ENCODE measurements around the gene DNAJB8. TPM values are rescaled to one million over a fixed set of nuclear protein-coding genes. Genes with fewer than 3 reads are reported as not detected.

DNAJB8 gene
- total RNA-seq, 2 experiments from 2014 or later = not detected

DNA sequence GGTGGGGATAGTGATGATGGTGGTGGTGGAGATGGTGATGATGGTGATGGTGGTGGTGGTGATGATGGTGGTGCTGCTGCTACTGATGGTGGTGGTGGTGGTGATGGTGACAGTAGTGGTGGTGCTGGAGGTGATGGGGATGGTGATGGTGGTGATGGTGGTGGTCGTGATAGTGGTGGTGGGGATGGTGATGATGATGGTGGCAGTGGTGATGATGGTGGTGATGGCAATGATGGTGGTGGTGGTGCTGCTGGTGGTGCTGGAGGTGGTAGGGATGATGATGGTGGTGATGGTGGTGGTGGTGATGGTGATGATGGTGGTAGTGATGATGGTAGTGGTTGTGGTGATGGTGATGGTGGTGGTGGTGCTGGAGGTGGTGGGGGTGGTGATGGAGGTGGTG is 21.3 kb downstream of the DNAJB8 start:
- CTCF ChIA-PET (ENCODE audit: unreplicated experiment) = no interaction called here

GRCh38 chr3:128443771-128444170 is 22.9 kb downstream of the DNAJB8 start:
- Histone ChIP-seq H3K27ac (ENCODE audit: low read depth, low read length, poor library complexity, severe bottlenecking) (no peak overlapping the region), H4K20me1 (ENCODE audit: insufficient read depth, low read length) (no peaks in the 10 kb centered on the region), H3K79me2 (ENCODE audit: insufficient read depth, low read depth, low read length) (no peaks in the 10 kb centered on the region), H3K4me3 (ENCODE audit: low read depth, low read length, poor library complexity, severe bottlenecking) (no peak overlapping the region), H3K36me3 (ENCODE audit: insufficient read depth, low read length) (no peaks in the 10 kb centered on the region), H3K4me2 (ENCODE audit: low read length) (no peak overlapping the region), H3K9me3 (ENCODE audit: low read length) (no peaks in the 10 kb centered on the region), H2AFZ (ENCODE audit: low read length) (no peak overlapping the region), H3K9me2 (ENCODE audit: insufficient read depth, low read length) (no peaks in the 10 kb centered on the region), H3K4me1 (ENCODE audit: insufficient read depth, low read length, poor library complexity, severe bottlenecking) (peaks cover 8% of the 10 kb centered on the region)
- CTCF ChIA-PET (ENCODE audit: unreplicated experiment) = no interaction called here
- TF ChIP-seq, protein P1, sequence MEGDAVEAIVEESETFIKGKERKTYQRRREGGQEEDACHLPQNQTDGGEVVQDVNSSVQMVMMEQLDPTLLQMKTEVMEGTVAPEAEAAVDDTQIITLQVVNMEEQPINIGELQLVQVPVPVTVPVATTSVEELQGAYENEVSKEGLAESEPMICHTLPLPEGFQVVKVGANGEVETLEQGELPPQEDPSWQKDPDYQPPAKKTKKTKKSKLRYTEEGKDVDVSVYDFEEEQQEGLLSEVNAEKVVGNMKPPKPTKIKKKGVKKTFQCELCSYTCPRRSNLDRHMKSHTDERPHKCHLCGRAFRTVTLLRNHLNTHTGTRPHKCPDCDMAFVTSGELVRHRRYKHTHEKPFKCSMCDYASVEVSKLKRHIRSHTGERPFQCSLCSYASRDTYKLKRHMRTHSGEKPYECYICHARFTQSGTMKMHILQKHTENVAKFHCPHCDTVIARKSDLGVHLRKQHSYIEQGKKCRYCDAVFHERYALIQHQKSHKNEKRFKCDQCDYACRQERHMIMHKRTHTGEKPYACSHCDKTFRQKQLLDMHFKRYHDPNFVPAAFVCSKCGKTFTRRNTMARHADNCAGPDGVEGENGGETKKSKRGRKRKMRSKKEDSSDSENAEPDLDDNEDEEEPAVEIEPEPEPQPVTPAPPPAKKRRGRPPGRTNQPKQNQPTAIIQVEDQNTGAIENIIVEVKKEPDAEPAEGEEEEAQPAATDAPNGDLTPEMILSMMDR (conservative IDR thresholded peaks at IDR 0.05; ENCODE audit: low read length) = no peak
- no peak for TF ChIP-seq EZH2phosphoT487 (IDR thresholded peaks at IDR 0.05; ENCODE audit: borderline replicate concordance, low read depth, low read length)
- no TSS peak for BruUV-seq (replicated peaks)
- intact Hi-C loops (cut with micrococcal nuclease; ENCODE audit: unreplicated experiment) = no loop called here
- DNase-seq (ENCODE audit: low spot score) = no peak
- POLR2A ChIA-PET = no interaction called here

More for the DNA sequence above, 21.3 kb downstream of the DNAJB8 start:
- H3K4me3 ChIP-seq (ENCODE audit: low read depth, low read length, poor library complexity, severe bottlenecking) = no peak overlapping the region
- no peaks in the 10 kb centered on the region for H3K9me3 ChIP-seq (ENCODE audit: low read length)
- H3K9me2 ChIP-seq (ENCODE audit: insufficient read depth, low read length) = no peaks in the 10 kb centered on the region
- H3K4me1 ChIP-seq (ENCODE audit: insufficient read depth, low read length, poor library complexity, severe bottlenecking) = peaks cover 9% of the 10 kb centered on the region
- POLR2A ChIA-PET = no interaction called here
- intact Hi-C loops (cut with micrococcal nuclease; ENCODE audit: unreplicated experiment) = no loop called here
- H3K27ac ChIP-seq (ENCODE audit: low read depth, low read length, poor library complexity, severe bottlenecking) = no peak overlapping the region
- no peak overlapping the region for H2AFZ ChIP-seq (ENCODE audit: low read length)
- no TSS peak for BruUV-seq (replicated peaks)
- H3K4me2 ChIP-seq (ENCODE audit: low read length) = no peak overlapping the region
- no peaks in the 10 kb centered on the region for H3K79me2 ChIP-seq (ENCODE audit: insufficient read depth, low read depth, low read length)
- no peak for DNase-seq (ENCODE audit: low spot score)
- H3K36me3 ChIP-seq (ENCODE audit: insufficient read depth, low read length) = no peaks in the 10 kb centered on the region
- TF ChIP-seq, protein P1 (conservative IDR thresholded peaks at IDR 0.05; ENCODE audit: low read length) = no peak
- TF ChIP-seq EZH2phosphoT487 (IDR thresholded peaks at IDR 0.05; ENCODE audit: borderline replicate concordance, low read depth, low read length) = no peak
- H4K20me1 ChIP-seq (ENCODE audit: insufficient read depth, low read length) = no peaks in the 10 kb centered on the region

DNA sequence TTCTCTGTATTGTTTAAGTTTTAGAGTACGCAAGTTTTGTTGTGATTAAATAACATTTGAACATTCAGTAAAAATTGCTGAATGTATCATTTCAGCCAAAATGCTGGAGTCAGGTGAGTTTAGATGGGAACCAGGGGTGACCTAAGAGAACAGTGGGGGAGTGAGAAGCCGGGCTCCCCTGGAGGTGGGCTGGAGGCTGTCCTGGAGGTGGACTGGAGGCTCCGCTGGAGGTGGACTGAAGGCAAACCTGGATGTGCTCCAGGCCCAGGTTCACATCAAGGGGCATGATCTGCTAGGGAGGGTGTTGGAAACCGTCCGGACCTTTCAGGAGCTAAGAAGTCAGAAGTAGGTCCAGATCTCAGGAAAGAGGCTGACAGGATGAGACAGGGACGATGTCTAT is 23.7 kb downstream of the DNAJB8 start:
- Histone ChIP-seq H3K36me3 (ENCODE audit: insufficient read depth, low read length) (no peaks in the 10 kb centered on the region), H3K4me2 (ENCODE audit: low read length) (no peak overlapping the region), H4K20me1 (ENCODE audit: insufficient read depth, low read length) (no peaks in the 10 kb centered on the region), H3K4me3 (ENCODE audit: low read depth, low read length, poor library complexity, severe bottlenecking) (no peak overlapping the region), H3K9me3 (ENCODE audit: low read length) (no peaks in the 10 kb centered on the region), H3K4me1 (ENCODE audit: insufficient read depth, low read length, poor library complexity, severe bottlenecking) (peaks cover under 1% of the 10 kb centered on the region), H3K79me2 (ENCODE audit: insufficient read depth, low read depth, low read length) (no peaks in the 10 kb centered on the region), H3K9me2 (ENCODE audit: insufficient read depth, low read length) (no peaks in the 10 kb centered on the region), H2AFZ (ENCODE audit: low read length) (no peak overlapping the region), H3K27ac (ENCODE audit: low read depth, low read length, poor library complexity, severe bottlenecking) (no peak overlapping the region)
- ChIA-PET CTCF (ENCODE audit: unreplicated experiment) (no interaction called here), POLR2A (no interaction called here)
- DNase-seq (ENCODE audit: low spot score) = no peak
- no TSS peak for BruUV-seq (replicated peaks)
- intact Hi-C loops (cut with micrococcal nuclease; ENCODE audit: unreplicated experiment) = no loop called here
- TF ChIP-seq, protein P1 (conservative IDR thresholded peaks at IDR 0.05; ENCODE audit: low read length) = no peak
- no peak for TF ChIP-seq EZH2phosphoT487 (IDR thresholded peaks at IDR 0.05; ENCODE audit: borderline replicate concordance, low read depth, low read length)
